ENCODE measurements around the gene DNAJC1.
"Not testable (repeated sequence)": the region's sequence is repeated elsewhere in the genome, so short reads cannot be mapped to it uniquely, and the experiment has no call there.

DNAJC1 gene

GRCh38 chr10:21721000-21721665, 282.4 kb downstream of the DNAJC1 start:
- DNase-seq: no peak

GRCh38 chr10:21720090-21720489, 283.4 kb downstream of the DNAJC1 start:
- DNase-seq: no peak

GRCh38 chr10:21719502-21719901, 284.0 kb downstream of the DNAJC1 start:
- DNase-seq: no peak

- not testable (repeated sequence) for DNase-seq
Observed at GRCh38 chr10:21717437-21718054, 286.0 kb downstream of the DNAJC1 start.

GRCh38 chr10:21715531-21716195, 287.9 kb downstream of the DNAJC1 start:
- no peak for DNase-seq

GRCh38 chr10:21712975-21713374, 290.6 kb downstream of the DNAJC1 start:
- no peak for DNase-seq

GRCh38 chr10:21707498-21707897, 296.0 kb downstream of the DNAJC1 start:
- DNase-seq: no peak
